Activated T-cell treated with anti-CD3 and anti-CD28 coated beads, Interleukin-2, amount 50 U/mL, for 48 hours (primary cell): ENCODE results near the gene NUP62.

Source experiments
- DNase-seq, 2 experiments: peaks; one replicate each; pipeline ENCODE4 v3.0.0-alpha.2; 2020

The NUP62 gene

DNA sequence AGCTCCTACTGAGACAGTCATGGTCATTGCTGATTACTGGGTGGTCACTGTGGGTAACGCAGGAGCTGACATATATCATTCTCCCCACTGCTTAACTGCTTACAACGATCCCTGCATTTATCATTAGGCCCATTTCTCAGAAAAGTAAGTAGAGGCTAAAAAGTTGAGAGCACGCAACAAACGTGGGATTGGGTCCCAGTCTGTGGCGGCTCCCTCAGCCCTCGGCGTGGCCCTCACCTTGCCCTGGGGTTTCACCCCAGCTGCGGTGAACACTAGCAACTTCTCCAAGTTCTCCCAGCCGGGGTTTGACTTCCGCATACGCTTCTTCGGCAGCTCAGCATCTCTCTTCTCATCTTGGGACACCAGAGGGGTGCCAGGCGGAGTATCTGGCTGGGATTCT is 64.4 kb downstream of the NUP62 start:
- no peak for DNase-seq

GRCh38 chr19:49863935-49864320 is 65.4 kb downstream of the NUP62 start:
- no peak for DNase-seq

DNA sequence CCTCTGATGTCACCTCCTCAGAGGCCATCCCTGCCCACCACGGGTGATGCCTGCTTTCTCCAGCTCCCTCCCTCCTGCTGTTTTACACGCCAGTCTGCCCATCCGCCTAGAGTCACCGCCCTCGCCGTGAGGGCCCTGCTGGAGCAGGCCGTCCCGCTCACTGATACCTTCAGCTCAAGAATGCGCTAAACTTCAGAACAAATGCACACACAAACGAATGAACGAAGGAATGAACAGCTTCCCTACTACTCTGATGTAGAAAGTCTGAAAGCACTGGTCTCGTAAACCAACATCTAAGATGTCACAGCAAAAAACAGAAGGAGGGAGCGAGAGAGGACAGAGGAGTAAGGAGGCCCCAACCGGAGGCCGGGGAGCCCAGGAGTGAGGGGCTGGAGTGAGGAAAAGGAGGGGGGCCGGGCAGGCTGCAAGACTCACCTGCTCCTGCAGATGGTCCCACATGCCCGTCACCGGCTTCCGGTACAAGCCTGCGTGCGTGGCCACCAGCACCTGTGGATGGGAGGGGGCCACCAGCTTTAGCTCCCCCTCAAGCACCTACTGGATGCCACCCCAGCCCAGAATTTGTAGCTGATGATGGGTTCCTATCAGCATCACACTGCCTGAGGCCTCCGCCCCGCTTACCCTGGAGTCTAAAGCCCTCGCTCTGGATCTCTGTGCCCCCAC is 65.9 kb downstream of the NUP62 start:
- no peak for DNase-seq

DNA sequence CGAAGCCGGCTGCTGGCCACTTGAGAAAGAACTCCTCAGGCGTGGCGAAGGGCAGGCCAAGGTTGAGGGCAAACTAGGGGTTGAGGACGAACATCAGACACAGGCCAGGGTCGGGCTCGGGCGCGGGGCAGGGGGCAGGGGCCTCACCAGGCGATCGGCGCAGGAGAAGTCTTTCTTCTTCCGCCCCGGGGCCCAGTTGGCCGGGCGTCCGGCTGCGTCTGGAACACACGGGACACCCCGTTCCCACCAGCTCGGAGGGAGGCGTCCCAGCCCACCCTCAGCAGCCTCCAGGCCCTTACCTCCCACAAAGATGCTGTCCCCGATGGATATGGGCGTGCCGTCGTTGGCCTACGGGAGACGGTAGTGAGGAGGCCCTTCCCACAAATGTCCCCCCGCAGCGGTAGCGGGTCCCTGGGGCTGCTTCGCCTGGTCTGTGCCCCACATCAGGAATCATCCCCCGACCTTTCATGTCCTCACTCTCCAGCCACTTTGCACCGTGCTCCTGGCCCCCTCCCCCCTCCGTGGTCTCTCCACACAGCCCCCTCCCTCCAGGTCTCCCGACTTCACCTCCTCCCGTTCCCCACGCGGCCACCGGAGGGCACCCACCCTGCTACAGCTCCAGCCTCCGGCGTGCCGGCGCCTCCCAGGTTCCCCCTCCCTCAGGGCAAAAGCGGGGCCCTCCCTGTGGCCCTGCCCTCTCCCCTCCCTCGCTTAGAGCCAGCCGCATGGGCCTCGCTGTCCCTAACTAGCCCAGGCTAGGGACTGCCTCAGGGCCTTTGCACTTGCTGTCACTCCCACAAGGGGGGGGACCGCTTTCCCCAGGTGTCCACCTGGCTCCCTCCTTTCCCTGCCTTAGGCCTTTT is 66.7 kb downstream of the NUP62 start:
- peak; percentile 38 to 52 for DNase-seq

- DNase-seq, result no peak
These were observed 67.5 kb downstream of the NUP62 start for GRCh38 chr19:49861541-49862378.

GRCh38 chr19:49861107-49861506 is 68.2 kb downstream of the NUP62 start:
- no peak for DNase-seq

DNA sequence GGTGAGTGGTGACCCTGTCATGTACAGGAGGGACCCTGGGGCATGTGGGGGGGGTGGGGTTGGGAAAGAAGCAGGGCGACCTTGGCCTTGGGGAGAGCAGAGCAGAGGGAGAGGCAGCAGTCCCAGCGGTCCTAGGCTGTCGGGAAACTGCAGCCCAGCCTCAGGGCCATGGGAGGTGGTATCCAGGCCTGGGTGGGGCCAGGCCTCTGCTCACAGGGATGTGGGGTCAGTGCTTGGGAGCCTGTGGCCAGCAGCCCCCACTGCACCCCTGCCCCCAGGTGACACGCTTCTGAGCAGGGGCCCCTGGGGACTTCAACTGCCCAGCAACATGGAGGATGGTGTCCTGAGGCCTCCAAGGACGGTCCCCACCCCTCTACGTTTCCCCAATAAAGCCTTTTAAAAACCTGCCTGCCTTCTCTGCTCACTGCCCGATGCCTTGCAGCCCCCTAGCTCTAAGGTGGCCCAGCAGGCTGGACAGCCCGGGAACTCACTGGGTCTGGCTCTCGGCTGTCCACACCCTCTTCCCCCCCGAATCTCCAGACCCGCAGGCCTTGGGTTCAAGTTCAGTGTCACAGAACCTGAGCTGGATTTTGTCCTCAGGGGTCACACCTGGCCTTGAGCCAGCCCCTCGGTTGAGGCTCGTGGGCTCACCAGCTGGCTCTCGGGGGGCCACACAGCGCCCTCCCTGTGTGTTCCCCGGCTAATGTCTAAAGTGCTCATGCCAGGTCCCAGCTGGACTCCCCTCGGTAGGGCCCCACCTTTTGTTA is 68.8 kb downstream of the NUP62 start:
- DNase-seq, result no peak

DNA sequence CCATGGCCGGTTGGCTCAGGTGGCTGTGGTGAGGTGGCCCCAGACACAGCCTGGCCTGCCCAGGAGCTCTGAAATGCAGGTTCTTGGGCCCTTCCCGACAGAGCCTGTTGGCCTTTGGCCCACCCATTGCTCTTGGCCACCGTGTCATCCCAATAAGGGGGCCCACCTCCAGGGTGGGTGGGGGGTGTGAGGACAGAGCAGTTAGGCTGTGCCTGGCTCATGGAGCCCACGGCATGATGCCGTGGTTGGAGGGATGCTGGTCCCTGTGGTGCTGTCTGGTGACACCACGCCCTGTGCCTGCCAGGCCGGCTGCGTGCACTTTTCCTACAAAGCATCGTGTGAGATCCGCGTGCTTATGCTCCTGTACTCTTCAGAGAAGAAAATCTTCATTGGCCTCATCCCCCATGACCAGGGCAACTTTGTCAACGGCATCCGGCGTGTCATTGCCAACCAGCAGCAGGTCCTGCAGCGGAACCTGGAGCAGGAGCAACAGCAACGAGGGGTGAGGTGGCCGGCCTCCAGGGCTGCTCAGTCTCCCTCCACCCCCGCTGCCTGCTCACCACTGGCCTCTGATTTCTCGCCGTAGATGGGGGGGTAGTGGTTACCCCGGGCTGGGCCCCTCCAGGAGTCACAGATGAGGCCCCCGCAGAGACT is 69.5 kb downstream of the NUP62 start:
- DNase-seq, result no peak

DNA sequence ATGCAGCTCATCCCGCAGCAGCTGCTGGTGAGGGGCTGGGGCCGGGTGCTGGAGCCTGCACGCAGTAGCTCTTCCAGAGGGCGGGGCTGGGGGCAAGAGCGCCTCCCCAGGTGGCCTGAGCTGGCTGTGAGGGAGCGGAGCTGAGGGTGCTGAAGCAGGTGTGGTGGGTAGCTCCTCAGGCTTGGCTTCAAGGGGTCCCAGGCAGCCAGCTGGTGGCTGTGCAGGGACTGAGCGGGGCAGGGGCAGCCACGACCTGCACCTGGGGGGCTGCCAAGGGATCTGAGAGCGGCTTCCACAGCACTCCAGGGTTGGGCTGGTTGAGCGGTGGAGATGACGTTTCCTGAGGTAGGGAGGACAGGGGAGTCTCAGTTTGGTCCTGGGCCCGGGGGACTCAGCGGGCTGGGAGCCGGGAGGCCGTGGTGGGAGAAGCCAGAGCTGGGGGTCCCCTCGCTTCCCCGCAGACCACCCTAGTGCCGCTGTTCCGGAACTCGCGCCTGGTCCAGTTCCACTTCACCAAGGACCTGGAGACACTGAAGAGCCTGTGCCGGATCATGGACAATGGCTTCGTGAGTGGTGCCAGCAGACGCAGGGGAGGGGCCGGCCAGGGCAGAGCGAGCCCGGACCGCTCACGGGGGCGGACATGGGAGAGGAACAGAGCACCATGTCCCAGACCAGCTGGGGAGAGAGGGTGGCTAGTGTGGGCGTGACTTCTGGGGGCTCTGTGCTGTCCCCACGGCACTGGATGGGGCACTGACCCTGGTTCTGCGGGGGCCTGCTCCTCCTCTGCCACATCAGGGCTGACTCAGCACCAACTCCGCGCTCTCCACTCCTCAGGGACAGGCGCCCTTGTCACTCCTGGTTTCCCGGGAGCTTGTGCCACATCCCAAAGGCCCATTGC is 71.0 kb downstream of the NUP62 start:
- DNase-seq, result peak in 1 of 2 experiments; percentile 21

- no peak for DNase-seq
These were observed 71.5 kb downstream of the NUP62 start for GRCh38 chr19:49857838-49858087.

- DNase-seq, result peak in 1 of 2 experiments; percentile 27
These were observed 72.1 kb downstream of the NUP62 start for GRCh38 chr19:49857061-49857837.
